GM18867 (cell line): ENCODE results near the gene TSEN15.
A peak's percentile ranks its signal among the peaks of the same experiment; 100 is the strongest.

Source experiments
- ATAC-seq: cut with Tn5 transposase; IDR thresholded peaks from one replicate; pipeline ENCODE4 v1.9.1; 2021; ENCODE audit warnings: mild to moderate bottlenecking, moderate library complexity; ENCODE audit not compliant: unreplicated experiment

Gene TSEN15

DNA sequence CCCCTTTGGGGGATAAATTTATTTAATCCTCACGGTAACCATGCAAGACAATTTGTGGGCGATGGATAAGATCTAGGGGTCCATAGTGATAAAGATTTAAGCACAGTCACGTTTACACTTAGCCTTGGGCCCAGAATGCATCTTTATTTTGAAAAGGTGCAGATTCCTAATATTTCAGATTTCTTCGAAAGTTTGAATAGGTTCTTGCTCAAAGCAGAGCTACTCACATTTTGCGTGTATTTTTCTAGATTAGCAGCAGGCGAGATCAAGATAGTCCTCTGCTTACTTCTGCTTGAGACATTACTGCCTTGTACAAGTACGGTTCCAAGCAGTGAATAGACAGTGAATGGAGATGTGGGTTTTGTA is 647 bp downstream of the TSEN15 start:
- no peak for ATAC-seq

DNA sequence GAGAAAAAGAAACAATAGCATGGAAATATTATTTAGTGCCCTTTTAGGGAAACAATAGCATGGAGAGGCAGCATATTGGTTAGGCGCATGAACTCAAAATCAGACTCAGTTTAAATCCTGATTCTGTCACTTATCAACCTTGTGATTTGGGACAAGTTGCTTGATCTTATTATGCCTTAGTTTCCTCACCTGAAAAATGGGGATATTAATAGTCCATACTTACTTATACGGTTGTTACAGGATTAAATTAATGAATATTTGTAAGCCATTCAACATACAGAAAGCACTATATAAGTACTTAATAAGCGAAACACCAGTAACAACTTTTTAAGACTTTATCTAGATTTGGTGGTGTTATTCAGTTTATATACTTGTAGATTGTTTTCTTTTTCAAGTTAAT is 1.2 kb downstream of the TSEN15 start:
- no peak for ATAC-seq

DNA sequence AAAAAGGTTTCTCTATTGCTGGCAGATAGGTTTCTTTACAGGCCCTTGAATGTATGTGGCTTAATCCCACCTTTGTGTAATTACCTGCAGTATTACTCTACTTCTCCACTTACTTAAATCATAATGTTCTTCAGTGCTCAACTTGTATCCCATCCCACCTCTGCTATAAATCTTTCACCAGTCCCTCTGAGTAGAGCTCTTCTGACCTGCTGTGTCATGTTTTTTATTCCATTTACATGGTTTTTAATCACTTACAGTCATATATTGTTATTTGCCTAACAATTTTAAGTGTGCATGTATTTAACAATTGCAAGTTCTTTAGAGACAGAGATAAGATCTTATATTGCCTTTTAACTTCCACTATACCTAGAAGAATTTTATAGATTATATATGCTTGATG is 2.4 kb downstream of the TSEN15 start:
- no peak for ATAC-seq

DNA sequence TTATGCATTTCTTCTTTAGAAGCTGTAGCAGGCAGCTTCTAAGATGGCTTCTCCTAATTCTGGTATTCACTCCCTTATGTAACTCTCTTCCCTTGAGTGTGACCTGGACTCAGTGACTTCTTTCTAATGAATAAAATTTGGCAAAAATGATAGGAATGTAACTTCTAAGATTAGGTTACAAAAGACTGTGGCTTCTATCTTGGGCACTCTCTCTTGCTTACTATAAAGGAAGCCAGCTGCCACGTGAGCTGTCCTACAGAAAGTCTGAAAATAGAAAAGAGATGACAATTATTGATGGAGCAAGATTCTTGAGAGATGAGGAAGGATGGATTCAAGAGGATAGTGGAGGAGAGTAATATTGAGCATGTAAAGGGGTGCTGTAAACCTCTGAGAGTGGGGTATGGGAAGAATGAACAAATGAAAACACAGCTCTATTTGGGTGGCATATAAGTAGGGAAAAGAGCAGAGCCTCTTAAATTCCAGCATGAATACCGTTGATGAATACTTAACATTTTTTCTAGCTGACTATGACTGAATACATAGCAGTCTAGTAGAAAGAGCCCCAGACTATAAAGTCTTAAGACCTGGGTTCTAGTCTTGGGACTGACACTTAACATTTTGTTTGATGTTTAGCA is 5.5 kb downstream of the TSEN15 start:
- ATAC-seq: no peak

DNA sequence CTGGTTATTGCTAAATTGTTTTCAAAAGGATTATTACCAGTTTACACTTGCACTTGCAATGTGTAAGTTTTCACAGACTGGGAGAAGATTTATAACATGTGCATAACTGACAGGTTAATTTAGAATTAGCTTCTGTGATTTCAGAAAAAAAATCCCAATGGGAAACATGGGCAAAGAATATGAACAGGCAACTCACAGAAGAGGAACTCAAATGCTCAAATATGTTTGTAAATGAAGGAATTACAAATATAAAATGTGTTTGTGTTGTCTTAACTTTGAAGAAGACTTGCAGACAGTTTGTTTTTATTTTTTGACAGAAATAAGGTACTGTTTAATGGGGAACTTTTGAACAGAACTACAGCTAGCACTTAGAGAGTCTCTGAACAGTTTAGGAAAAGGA is 8.4 kb downstream of the TSEN15 start:
- no peak for ATAC-seq

DNA sequence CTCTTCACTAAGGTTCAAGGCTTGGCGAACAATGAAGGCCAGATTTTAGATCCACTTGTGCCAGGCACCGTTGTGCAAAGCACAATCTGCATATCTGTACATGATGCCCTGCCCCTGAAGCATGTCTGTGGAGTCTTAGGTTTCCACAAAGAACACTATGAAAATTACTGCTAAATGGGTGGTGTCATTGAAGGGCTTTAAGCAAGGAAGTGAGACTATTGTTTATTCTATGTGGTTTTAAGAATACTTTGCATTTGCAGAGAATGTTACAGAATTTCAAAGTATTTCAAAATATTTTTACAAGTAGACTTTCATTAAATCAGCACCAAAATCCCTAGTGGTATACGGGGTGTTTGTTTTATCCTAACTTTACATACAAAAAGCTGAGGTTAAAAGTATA is 8.8 kb downstream of the TSEN15 start:
- ATAC-seq: no peak

DNA sequence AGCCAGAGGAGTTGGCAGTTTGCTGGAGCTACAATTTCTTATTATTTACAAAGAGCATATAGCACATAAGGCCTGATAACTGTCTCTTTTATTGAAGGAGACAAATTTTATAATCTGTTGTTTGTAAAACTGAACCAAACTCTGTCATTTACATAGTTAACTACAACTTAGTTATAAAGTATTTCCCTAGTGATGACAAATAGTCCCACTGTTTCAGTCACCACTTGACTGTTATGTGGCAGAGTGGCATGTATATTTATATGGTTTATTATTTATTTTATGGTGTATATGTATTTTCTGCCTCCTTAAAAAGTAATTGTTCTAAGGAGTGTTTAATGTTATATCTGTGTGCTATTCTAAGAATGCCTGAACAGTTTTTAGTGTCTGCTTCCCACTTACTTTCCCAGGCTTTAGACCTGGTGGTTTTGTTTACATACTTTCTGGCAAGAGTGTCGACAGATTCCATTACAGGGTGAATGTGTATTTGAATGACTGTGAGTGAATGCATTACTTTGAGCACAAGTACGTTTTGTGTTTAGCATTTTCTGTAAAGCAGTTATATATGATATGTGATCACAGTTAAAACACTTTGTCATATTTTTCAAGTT is 10.0 kb downstream of the TSEN15 start:
- no peak for ATAC-seq

DNA sequence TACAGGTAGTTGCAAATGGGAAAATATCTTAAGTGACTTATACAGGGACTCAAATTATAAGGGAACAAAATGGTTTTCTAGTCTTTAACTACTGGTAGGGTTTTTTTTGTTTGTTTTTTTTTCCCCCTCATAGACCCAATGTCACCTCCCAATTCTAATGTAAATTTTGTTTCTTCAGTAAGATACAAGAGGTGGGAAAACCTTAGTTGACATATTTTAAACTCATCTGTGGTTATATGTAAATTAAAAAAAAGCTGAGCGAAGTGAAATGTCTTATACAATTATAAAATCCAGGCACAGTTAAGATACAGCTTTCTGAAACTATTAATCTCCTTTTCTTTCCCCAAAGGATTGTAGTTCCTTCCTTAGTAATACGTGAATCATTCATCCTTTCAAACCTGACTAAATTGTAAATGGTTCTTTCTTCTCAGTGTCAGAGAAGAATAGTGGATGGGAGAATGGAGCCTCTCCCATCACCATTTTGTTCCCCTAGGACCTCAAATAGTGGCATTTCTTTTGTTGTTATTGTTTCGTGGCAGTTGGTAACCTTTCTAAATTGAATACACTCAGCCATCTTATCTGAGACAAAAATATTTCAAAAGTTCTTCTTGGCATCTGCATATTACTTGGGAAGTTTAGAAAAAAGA is 11.2 kb downstream of the TSEN15 start:
- no peak for ATAC-seq

DNA sequence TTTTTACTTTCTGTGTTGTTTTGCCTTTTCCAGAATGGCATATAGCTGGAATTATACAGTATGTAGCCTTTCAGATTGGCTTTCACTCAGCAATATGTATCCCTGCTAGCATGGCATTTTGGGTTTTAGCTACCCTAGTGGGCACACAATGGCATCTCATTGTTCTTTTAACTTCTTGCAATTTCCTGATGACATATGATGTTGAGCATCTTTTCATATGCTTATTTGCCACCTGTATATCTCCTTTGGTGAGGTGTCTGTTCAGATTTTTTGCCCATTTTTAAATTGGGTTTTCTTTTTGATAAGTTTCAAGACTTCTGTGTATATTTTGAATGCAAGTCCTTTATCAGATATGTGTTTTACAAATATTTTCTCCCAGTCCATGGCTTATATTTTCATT is 14.0 kb downstream of the TSEN15 start:
- no peak for ATAC-seq

DNA sequence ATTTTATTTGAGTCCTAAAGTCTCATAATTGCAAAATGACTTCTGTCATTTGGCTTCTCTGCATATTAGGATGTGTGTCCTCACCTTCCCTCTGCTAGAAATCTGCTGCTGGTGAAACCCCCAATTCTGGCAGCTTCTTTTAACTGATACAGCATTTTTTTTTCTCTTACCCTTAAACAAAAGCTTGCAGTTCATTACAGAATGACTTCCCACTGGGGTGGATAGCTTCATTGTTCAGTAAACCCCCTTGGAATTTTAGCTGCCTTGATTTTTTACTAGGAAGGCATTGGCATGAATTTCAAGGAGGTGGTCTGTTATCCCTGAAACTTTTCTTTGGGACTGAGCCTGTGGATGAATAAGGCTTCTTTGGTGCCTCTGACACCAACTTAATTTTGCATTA is 16.8 kb downstream of the TSEN15 start:
- no peak for ATAC-seq

DNA sequence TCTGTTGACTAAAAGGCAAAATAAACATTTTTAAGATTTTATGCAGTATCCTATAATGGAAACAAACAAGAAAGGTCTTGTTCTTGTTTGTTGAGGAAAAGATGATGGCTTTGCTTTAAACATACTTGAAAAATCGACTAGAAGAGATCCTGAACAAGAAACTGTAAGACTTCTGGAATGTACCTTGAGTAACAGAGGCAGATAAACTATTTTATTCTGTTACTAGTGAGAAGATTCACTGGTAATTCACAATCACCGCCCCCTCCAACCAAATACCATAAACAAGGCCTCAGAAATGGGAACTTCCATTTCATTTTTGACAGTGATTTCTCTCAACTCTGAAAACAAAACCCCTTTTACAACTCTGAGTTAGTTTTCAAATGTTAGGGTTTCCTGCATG is 18.1 kb downstream of the TSEN15 start:
- ATAC-seq: no peak

DNA sequence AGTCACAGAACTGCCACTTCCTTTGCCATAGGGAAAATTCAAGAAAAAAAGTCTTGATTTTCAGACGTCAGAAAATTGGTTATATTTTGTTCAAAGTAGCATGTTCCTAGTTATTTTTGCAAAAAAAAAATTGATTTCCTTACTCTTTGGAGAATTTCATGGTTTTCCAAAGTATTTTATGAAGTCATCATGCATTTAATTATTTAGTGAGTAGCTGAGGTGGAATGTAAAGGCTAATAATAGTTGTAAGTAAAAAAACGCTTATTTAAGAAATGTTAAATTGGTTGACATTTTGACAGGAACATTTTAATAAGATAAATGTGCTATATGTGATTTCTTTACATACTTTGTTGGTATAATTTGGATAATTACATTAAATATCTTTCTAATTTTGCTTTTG is 20.8 kb downstream of the TSEN15 start:
- no peak for ATAC-seq

DNA sequence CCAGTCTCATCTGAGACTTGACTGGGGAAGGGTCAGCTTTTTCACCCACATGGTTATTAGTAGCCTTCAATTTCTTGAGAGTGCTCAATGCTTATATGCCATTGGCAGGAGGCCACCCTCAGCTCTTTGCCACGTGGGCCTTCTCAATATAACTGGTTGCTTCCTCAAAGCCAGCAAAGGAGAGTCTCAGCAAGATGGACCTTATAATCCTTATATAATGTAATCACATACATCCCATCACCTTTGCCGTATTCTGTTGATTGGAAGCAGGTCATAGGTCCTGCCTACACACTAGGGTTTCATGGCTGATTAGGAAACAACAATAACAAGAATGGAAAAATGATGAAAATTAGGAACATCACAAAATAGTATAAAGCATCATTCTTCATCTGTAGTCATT is 22.9 kb downstream of the TSEN15 start:
- no peak for ATAC-seq

DNA sequence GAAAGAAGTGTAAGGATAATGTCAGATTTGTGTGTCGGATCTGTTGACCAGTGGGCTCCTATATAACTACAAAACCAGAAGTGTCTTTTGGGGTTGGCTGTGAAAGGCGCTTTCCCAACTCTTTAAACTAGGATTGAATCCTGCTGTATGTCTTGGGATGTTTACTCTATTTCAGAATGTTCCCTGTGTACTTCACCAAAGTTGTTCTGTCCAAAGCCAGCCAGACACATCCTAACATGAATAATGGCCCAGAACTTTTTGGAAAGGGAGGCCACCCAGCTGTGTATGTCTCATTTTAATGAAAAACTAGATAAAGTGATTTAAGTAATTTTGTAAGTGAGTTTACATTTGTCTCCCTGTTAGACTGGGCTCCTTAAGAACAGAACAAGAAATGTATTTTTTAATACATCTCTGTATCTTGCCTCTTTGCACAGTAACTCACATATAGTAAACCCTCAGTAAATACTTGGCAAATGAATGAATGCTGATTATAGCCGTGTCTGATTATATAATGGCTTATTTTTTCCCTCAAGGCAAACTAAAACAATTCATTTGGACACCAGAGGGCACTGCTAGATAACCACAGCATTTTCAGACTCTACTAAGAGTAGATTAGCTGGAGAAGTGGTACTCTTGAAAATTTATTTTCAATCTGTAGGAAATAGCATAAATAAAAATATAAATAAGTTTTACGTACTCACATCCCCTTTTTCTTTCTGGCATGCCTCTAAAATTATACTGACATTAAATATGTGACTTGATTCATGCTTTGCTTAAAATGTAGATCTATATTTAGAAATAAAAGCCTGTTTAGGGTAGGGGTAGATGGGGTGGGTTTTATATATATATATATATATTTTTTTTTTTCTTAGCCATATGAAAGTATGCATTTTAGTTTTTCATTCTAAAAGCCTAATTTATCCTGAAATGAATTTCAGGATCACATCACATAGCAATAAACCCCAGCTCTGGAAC is 23.8 kb downstream of the TSEN15 start:
- peak; percentile 67 for ATAC-seq

DNA sequence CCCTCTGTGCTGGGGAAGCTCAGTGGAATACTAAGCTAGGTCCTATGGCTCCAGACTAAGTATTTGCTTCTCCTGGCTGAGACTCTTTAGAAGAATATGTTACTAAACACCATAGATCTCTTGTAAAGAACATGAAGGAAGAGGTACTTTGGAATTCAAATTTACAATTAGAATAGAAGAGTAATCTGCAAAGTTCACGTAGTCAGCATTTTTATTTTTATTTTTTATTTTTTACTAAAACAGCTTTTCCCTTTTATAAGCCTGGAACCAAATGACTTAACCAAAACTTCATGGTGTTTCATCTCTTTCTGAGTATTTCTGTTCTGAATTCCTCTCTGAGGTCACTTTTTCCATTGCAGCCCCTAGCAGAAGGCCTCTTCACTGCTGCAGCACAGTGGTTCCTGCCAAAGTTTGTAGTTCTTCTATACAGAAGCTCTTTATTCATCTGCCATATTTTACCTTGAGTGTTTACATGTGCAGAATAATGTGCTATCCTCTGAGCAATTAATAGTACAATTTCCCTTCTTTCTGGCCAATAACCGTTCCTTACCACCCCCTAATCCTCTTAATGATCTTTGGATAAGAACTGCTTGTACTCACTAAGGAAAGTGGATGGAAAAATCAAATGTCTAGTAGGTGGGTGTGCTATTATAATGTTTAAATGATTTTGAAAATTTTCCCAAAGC is 27.2 kb downstream of the TSEN15 start:
- ATAC-seq: no peak

DNA sequence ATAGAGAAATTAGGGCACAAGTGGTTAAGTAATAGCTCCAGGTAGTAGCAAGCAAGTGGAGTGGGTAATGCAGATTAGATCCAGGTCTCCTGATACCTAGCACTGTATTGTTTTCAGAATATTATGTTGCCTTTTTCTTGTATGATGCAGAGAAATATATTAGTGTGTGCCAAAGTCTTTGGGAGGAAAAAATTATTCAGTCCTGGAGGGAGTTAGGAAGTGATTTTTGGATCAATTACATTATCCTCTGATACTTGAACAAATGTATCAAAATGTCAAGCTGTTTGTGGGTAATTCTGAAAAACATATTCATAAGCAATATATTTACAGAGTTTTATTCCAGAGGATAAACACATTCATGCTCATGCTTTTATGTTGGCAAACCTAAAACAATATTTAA is 28.8 kb downstream of the TSEN15 start:
- ATAC-seq: no peak

DNA sequence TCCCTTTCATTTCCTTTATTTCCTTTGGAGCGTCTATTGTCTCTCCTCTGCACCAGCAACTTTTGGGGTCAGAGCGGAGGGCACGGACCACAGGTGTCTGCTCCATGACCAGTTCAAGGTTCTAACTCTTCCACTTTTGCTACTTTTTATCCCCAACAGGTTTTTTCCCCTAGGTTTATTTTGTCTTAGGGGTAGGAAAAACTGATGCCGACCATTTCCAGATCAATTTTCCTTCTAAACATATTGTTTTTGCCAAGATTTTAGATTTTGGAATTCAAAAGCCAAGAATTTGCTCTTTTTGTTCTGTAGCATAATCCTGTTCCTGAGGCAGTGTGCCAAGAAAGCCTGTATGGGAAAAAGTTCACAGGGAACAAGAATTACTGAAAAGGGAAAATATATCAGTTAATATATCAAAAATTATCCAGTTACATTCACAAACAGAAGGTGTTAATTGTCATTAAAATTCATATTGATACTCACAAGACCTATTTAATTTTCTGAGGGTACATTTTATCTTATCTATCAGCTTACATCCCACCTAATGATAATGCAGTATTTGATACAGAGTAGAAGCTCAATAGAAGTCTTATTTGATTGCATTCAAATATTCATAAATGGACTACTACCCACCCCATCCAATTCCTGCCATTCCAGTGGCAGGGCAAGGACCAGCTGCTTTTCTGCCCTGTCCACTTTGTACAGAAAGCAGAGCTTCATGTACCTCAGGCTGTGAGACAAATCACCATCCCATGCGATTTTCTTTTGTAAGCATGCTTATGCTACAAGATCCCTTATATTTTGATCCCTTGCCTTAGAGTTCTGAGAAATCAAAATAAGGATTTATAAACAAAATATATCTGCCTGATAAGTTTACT is 31.2 kb downstream of the TSEN15 start:
- ATAC-seq: no peak

DNA sequence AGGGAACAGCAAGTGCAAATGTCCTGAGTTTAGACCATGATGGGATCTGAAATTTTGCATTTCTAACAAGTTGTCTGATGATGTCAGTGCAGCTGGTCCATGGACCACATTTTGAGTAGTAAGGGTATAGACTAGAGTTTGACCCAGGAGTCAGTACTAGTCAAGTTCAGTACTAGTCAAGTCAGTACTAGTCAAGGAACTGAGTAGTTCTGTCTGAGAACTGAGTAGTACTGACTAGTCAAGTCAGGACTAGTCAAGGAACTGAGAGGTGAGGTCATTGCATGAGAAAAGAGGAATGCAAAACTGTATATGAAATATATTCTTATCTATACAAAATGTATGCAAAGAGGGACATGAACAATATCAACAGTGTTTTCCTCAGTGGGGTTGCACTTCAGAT is 34.1 kb downstream of the TSEN15 start:
- no peak for ATAC-seq

DNA sequence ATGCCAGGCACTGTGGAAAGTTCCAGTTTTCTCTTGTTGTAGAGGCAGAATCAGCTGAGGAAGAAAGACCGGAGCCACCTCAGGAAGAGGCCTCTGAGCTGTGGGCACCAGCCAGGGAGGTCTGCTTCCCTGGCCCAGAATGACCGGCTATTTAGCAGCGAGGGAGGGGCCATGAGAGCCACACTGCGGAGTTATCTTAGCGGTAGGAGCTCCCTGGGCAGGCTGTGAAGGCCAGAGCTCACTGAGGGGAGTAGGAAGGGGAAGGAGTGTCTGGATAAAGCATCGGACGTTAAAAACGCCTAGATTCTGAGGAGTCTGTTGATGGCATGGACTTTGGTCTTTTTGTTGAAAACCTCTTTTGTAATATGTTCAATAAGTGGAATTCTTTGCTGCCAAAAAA is 36.5 kb downstream of the TSEN15 start:
- no peak for ATAC-seq

DNA sequence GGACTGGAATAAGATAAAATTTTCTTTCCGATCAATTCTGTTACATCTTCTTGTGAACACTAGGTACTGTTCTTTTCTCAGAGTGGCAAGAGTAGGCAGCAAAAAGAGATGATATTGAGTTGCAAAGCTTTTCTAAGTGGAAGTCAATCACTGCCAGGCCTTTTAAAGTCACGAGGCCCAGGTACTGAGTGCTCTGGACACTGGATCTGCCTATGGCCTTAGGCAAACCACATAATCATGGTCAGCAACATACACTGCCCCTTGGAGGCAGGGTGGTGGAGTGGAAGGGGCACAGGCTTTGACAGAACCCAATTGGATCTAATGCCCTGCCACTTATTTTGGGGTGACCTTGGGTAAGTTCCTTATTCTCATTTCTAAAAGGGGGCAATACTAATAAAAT is 41.5 kb downstream of the TSEN15 start:
- ATAC-seq: no peak
